ENCODE results near the gene TBX2.

- TF ChIP-seq CEBPG (CRISPR knock-in tag; IDR thresholded peaks at IDR 0.05) (no peak), CEBPG (tag; conservative IDR thresholded peaks at IDR 0.05 in 1 of 2, IDR thresholded peaks at IDR 0.05 in 1 of 2) (no peak), ZNF444 (CRISPR knock-in tag; IDR thresholded peaks at IDR 0.05) (no peak), SETDB1 (IDR thresholded peaks at IDR 0.05; ENCODE audit: low read length) (no peak), CBX5 (IDR thresholded peaks at IDR 0.05; ENCODE audit: borderline replicate concordance, low read depth) (no peak), TCF7L2 (IDR thresholded peaks at IDR 0.05; ENCODE audit: low read depth, low read length) (no peak), RBBP5 (IDR thresholded peaks at IDR 0.05; ENCODE audit: borderline replicate concordance, insufficient read depth, low read length, poor library complexity, severe bottlenecking) (no peak), ZBTB33 (CRISPR knock-in tag; IDR thresholded peaks at IDR 0.05) (no peak), MXI1 (IDR thresholded peaks at IDR 0.05; ENCODE audit: low read depth, low read length) (no peak)
Measured at GRCh38 chr17:61398721-61399130, 917 bp upstream of the TBX2 start.
